Endothelial cell of umbilical vein (primary cell): Measurements from ENCODE around the gene ANP32B. TPM values are rescaled to one million over a fixed set of nuclear protein-coding genes. Genes with fewer than 3 reads are reported as not detected.

Experiments
- BruUV-seq: library from RNA; stranded (reverse); fragments of 400-500 nt; replicated peaks from 2 replicates; lab custom pipeline; 2021; lab: Mats Ljungman, UMichigan
- CTCF ChIA-PET: fragments of 300-600, 350-600 bp; sonication (Branson Sonifier 250); formaldehyde crosslinking; loops from one replicate; lab custom pipeline; 2021; ENCODE audit warnings: antibody characterized with exemption, inconsistent platforms; lab: Charles Lee
- POLR2A ChIA-PET: fragments of 300-600, 350-600 bp; sonication (Branson Sonifier 250); formaldehyde crosslinking; loops from one replicate; lab custom pipeline; 2021; ENCODE audit warnings: antibody characterized with exemption, inconsistent platforms; lab: Charles Lee
- DNase-seq: peaks from one replicate; pipeline ENCODE4 v3.0.0-alpha.2; 2011; ENCODE audit warnings: low read depth, low spot score
- FAIRE-seq: peaks from 2 replicates; lab custom pipeline; 2011; peaks lifted over from hg19 to GRCh38; lab: Jason Lieb, UNC
- H2AFZ ChIP-seq: 2 replicates; pipeline ENCODE4 v1.6.0; 2012; ENCODE audit warnings: low read depth, low read length, control low read depth, inconsistent platforms
- H3K27ac ChIP-seq: 2 replicates; pipeline ENCODE4 v1.5.1; 2011; ENCODE audit warnings: low read depth, mild to moderate bottlenecking, control low read depth, low read length, moderate library complexity; ENCODE audit not compliant: insufficient read depth
- H3K27me3 ChIP-seq, 2 experiments: 2 replicates each; pipeline versions ENCODE4 v1.6.0 to v1.6.1; 2011; ENCODE audit warnings: low read length in 2 of 2, mixed read lengths in 1 of 2; ENCODE audit not compliant: control insufficient read depth in 2 of 2, insufficient read depth in 2 of 2
- H3K36me3 ChIP-seq, 2 experiments: 2 replicates in 1 of 2; 3 replicates in 1 of 2; pipeline ENCODE4 v1.5.1; 2011; ENCODE audit warnings: low read length in 2 of 2, mild to moderate bottlenecking in 1 of 2, moderate library complexity in 1 of 2; ENCODE audit not compliant: control insufficient read depth in 2 of 2, insufficient read depth in 2 of 2; ENCODE audit errors: extremely low read depth in 1 of 2
- H3K4me1 ChIP-seq: 3 replicates; pipeline ENCODE4 v1.5.1; 2011; ENCODE audit warnings: mild to moderate bottlenecking, low read length; ENCODE audit not compliant: control insufficient read depth, insufficient read depth; ENCODE audit errors: extremely low read depth
- H3K4me2 ChIP-seq: 2 replicates; pipeline ENCODE4 v1.6.1; 2011; ENCODE audit warnings: low read length, control low read depth, mixed read lengths; ENCODE audit not compliant: insufficient read depth
- H3K4me3 ChIP-seq, 3 experiments: fragments of 200-600 bp in 1 of 3; sonication (generic), shearing (Covaris generic) in 1 of 3; replicated peaks in 1 of 3; 2 replicates each; pipeline ENCODE4 v1.5.1; 2011 to 2016; ENCODE audit warnings: control low read depth in 3 of 3, low read length in 3 of 3, mild to moderate bottlenecking in 2 of 3, inconsistent platforms in 1 of 3, low read depth in 1 of 3, moderate library complexity in 1 of 3; ENCODE audit not compliant: insufficient read depth in 1 of 3
- H3K79me2 ChIP-seq: 2 replicates; pipeline ENCODE4 v1.6.0; 2012; ENCODE audit warnings: low read length, inconsistent platforms; ENCODE audit not compliant: control insufficient read depth, insufficient read depth
- H3K9ac ChIP-seq: replicated peaks from 2 replicates; pipeline ENCODE3; 2011; ENCODE audit warnings: low read length, control low read depth; ENCODE audit not compliant: insufficient read depth; ENCODE audit errors: extremely low read depth
- H3K9me1 ChIP-seq: replicated peaks from 3 replicates; pipeline ENCODE4 v1.6.0; 2011; ENCODE audit warnings: mild to moderate bottlenecking, low read length; ENCODE audit not compliant: control insufficient read depth, insufficient read depth; ENCODE audit errors: extremely low read depth
- H3K9me3 ChIP-seq: replicated peaks from 2 replicates; pipeline ENCODE4 v1.5.1; 2012; ENCODE audit warnings: low read length, inconsistent platforms; ENCODE audit not compliant: control insufficient read depth, insufficient read depth
- H4K20me1 ChIP-seq: replicated peaks from 2 replicates; pipeline ENCODE3; 2011; ENCODE audit warnings: mild to moderate bottlenecking, low read length; ENCODE audit not compliant: control insufficient read depth, insufficient read depth; ENCODE audit errors: extremely low read depth
- EZH2 ChIP-seq: IDR thresholded peaks from 2 replicates; pipeline ENCODE4 v1.6.1; 2012; ENCODE audit warnings: borderline replicate concordance, low read depth, mild to moderate bottlenecking, moderate library complexity, low read length, inconsistent platforms; ENCODE audit not compliant: severe bottlenecking
- FOS ChIP-seq: IDR thresholded peaks from 2 replicates; pipeline ENCODE4 v1.6.1; 2011; ENCODE audit warnings: mild to moderate bottlenecking, low read length, moderate library complexity, borderline replicate concordance; ENCODE audit not compliant: insufficient read depth
- GATA2 ChIP-seq: IDR thresholded peaks from 2 replicates; pipeline ENCODE4 v1.7.0; 2011; ENCODE audit warnings: low read depth, mild to moderate bottlenecking, moderate library complexity, mixed read lengths, low read length; ENCODE audit not compliant: insufficient read length, insufficient read depth
- JUN ChIP-seq: IDR thresholded peaks from 2 replicates; pipeline ENCODE4 v1.6.1; 2011; ENCODE audit warnings: borderline replicate concordance, low read depth; ENCODE audit not compliant: insufficient read length, insufficient read depth
- MYC ChIP-seq: IDR thresholded peaks from one replicate; pipeline ENCODE4 v1.6.1; 2011; ENCODE audit warnings: mild to moderate bottlenecking, low read depth, low read length
- POLR2A ChIP-seq: IDR thresholded peaks from 2 replicates; pipeline ENCODE4 v1.6.1; 2012; ENCODE audit warnings: low read depth, mild to moderate bottlenecking, control low read depth, low read length
- POLR2AphosphoS5 ChIP-seq: IDR thresholded peaks from 2 replicates; pipeline ENCODE4 v1.6.1; 2012; ENCODE audit warnings: low read depth, mild to moderate bottlenecking, control low read depth, low read length, moderate library complexity; ENCODE audit not compliant: insufficient read depth
- dilution Hi-C: fragments of 300-500 bp; cut with MboI; formaldehyde crosslinking; loops from one replicate; pipeline ENCODE4 v1.15.0; 2019; ENCODE audit warnings: low sequenced_read_pairs; ENCODE audit not compliant: extremely low pct_ligation_motif_present
- intact Hi-C: fragments of 100-400 bp; cut with micrococcal nuclease; formaldehyde crosslinking; loops from one replicate; pipeline ENCODE4 v1.10.0; 2022
- polyA plus RNA-seq, 4 experiments: library from polyadenylated mRNA; depleted of rRNA in 3 of 4; stranded (reverse) in 3 of 4; unstranded in 1 of 4; fragments of >200 nt; gene quantifications; 2 replicates each; pipeline versions ENCODE4 v1.2.1 to v1.2.3, GENCODE V29; 2011 to 2012; ENCODE audit warnings: missing spikeins in 1 of 4
- total RNA-seq: library from RNA; stranded (reverse); gene quantifications from 2 replicates; pipeline ENCODE4 v1.2.3, GENCODE V29; 2021
- TF ChIP-seq, protein P1 (sequence below): IDR thresholded peaks from 2 replicates; pipeline ENCODE4 v1.6.1; 2011; ENCODE audit not compliant: insufficient read depth, insufficient read length
- TF ChIP-seq, protein P2 (sequence below), 2 donors: IDR thresholded peaks; 1 replicate in 1 of 2; 2 replicates in 1 of 2; pipeline ENCODE4 v1.5.1; 2011; ENCODE audit warnings: low read length in 2 of 2, mild to moderate bottlenecking in 2 of 2, moderate library complexity in 2 of 2, control low read depth in 1 of 2, inconsistent platforms in 1 of 2, low read depth in 1 of 2; ENCODE audit not compliant: insufficient read depth in 1 of 2; ENCODE audit errors: extremely low read depth in 1 of 2

Gene ANP32B
- total and polyA plus RNA-seq, 2 donors (not counting 3 experiments of a cell fraction or from before 2014, with no cell fraction given) = 13.9 to 173 TPM

DNA sequence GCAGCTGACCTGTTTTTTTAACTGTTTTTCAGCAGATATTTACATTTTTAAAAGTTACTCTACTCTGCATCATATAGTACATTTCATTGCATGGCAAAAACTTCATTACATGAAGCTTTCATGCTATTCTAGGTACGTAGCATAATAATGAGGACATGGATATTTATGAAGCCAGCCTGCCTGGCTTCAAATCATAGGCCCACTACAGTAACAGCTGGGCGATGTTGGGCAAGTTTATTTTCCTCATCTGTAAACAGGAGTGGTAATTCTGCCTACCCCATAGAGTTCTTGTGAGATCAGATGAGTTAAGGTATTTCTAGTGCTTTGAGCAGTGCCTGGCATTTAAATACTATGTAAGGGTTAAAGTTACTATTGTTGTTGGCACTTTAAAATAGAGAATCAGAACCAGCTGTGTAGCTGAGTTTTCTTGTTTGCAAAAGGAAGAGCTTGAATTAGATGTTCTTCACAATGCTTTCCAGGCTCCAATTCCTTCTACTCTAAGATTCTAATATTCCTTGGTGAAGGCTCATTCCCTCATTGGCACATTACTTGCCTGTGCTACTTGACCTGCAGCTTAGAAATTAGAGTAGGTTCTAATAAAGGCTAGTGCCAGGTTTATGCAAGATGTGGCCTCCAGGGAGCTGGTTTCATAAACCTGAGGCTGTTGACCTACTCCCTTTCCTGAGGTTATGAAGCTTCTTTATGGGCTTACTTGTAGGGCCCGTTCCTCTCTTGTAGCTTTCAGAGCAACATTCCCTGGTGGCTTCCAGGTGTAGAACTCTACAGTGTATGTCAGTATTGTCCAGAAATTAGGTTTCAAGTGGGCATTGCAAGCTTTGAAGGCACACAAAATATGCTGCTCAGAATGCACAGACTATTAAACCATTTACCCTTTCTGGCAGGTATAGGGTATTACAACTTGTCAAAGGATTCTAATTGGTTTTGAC lies 14.5 kb downstream of the ANP32B start:
- TF ChIP-seq, protein P1, sequence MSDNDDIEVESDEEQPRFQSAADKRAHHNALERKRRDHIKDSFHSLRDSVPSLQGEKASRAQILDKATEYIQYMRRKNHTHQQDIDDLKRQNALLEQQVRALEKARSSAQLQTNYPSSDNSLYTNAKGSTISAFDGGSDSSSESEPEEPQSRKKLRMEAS = no peak
- TF ChIP-seq MYC (no peak), JUN (no peak), POLR2AphosphoS5 (no peak), EZH2 (no peak), FOS (no peak), GATA2 (no peak), POLR2A (no peak)
- TF ChIP-seq, protein P2, sequence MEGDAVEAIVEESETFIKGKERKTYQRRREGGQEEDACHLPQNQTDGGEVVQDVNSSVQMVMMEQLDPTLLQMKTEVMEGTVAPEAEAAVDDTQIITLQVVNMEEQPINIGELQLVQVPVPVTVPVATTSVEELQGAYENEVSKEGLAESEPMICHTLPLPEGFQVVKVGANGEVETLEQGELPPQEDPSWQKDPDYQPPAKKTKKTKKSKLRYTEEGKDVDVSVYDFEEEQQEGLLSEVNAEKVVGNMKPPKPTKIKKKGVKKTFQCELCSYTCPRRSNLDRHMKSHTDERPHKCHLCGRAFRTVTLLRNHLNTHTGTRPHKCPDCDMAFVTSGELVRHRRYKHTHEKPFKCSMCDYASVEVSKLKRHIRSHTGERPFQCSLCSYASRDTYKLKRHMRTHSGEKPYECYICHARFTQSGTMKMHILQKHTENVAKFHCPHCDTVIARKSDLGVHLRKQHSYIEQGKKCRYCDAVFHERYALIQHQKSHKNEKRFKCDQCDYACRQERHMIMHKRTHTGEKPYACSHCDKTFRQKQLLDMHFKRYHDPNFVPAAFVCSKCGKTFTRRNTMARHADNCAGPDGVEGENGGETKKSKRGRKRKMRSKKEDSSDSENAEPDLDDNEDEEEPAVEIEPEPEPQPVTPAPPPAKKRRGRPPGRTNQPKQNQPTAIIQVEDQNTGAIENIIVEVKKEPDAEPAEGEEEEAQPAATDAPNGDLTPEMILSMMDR (IDR thresholded peaks at IDR 0.05; ENCODE audit: extremely low read depth in 1 of 2, insufficient read depth in 1 of 2, low read depth in 1 of 2, low read length in 2 of 2) = no peak
- CTCF ChIA-PET = interaction anchor here (1.1 to 1.8 kb wide), 7 partner anchors 9 to 37 kb away, joined by 4 to 11 read pairs (median 6); partner anchors contain the start of gene ANP32B
- dilution Hi-C loops = no loop called here
- Histone ChIP-seq H3K27ac (no peak overlapping the region), H3K27me3 (no peaks in the 10 kb centered on the region), H3K4me2 (no peak overlapping the region), H3K4me3 (no peak overlapping the region), H3K9me3 (no peaks in the 10 kb centered on the region), H3K36me3 (peaks cover 3 to 20% of the 10 kb centered on the region in 2 experiments), H3K9ac (no peak overlapping the region), H3K4me1 (no peaks in the 10 kb centered on the region), H3K79me2 (peaks cover 89% of the 10 kb centered on the region), H4K20me1 (peaks cover 3% of the 10 kb centered on the region), H2AFZ (no peak overlapping the region), H3K9me1 (no peaks in the 10 kb centered on the region)
- DNase-seq = peak; percentile 48
- FAIRE-seq = no peak
- BruUV-seq = no TSS peak
- POLR2A ChIA-PET = interaction anchor here (1.0 kb wide), 1 partner anchor 58 kb away, joined by 3 read pairs; the partner anchor contains the start of gene NANS
- intact Hi-C loops = no loop called here
